GM23248 (cell line): Measurements from ENCODE around the gene CHST11.

Experiments
- EZH2 ChIP-seq: fragments of 200-600 bp; sonication (generic); IDR thresholded peaks from 2 replicates; pipeline ENCODE4 v1.6.1; 2018; ENCODE audit warnings: antibody characterized with exemption, mild to moderate bottlenecking; ENCODE audit not compliant: insufficient read depth, poor library complexity, severe bottlenecking
- EZH2phosphoT487 ChIP-seq: fragments of 200-600 bp; sonication (generic); IDR thresholded peaks from 2 replicates; pipeline ENCODE4 v1.6.1; 2018; ENCODE audit warnings: antibody characterized with exemption, moderate library complexity, mild to moderate bottlenecking, low read depth; ENCODE audit not compliant: insufficient read depth

GRCh38 chr12:104673696-104674482 is 217.1 kb downstream of the CHST11 start:
- no peak for TF ChIP-seq EZH2
- no peak for TF ChIP-seq EZH2phosphoT487
